Trophoblast cell (in vitro differentiated cells and primary cell): ENCODE data around the gene UHRF1.

ENCODE experiments used
- DNase-seq, 2 donors: peaks; one replicate each; pipeline ENCODE4 v3.0.0-alpha.2; 2016
- H2AFZ ChIP-seq: 2 replicates; pipeline ENCODE4 v1.6.1; 2013; ENCODE audit warnings: low read length, moderate library complexity, mild to moderate bottlenecking; ENCODE audit not compliant: insufficient read depth, poor library complexity
- H2AK5ac ChIP-seq: 2 replicates; pipeline ENCODE4 v1.6.1; 2013; ENCODE audit warnings: mild to moderate bottlenecking, low read length
- H2BK120ac ChIP-seq: 2 replicates; pipeline ENCODE4 v1.6.1; 2013; ENCODE audit warnings: low read length, mild to moderate bottlenecking, moderate library complexity; ENCODE audit not compliant: insufficient read depth, poor library complexity
- H2BK12ac ChIP-seq: 2 replicates; pipeline ENCODE4 v1.6.1; 2013; ENCODE audit warnings: mild to moderate bottlenecking, low read length, moderate library complexity
- H2BK5ac ChIP-seq: 2 replicates; pipeline ENCODE4 v1.6.1; 2013; ENCODE audit warnings: low read length, low read depth, moderate library complexity, mild to moderate bottlenecking; ENCODE audit not compliant: poor library complexity
- H3K14ac ChIP-seq: 2 replicates; pipeline ENCODE4 v1.6.1; 2013; ENCODE audit warnings: mild to moderate bottlenecking, low read length
- H3K18ac ChIP-seq: 2 replicates; pipeline ENCODE4 v1.6.1; 2013; ENCODE audit warnings: mild to moderate bottlenecking, low read length
- H3K23ac ChIP-seq: 2 replicates; pipeline ENCODE4 v1.6.1; 2013; ENCODE audit warnings: low read length
- H3K27ac ChIP-seq: 2 replicates; pipeline ENCODE4 v1.5.1; 2013; ENCODE audit warnings: low read depth, mild to moderate bottlenecking, inconsistent platforms, low read length, moderate library complexity
- H3K27me3 ChIP-seq: 2 replicates; pipeline ENCODE4 v1.6.1; 2013; ENCODE audit warnings: inconsistent platforms, mild to moderate bottlenecking, low read length, moderate library complexity; ENCODE audit not compliant: insufficient read depth
- H3K36me3 ChIP-seq, 2 experiments: 1 replicate in 1 of 2; 2 replicates in 1 of 2; pipeline ENCODE4 v1.6.1; 2013; ENCODE audit warnings: low read length in 2 of 2, mild to moderate bottlenecking in 2 of 2, moderate library complexity in 1 of 2; ENCODE audit not compliant: insufficient read depth in 2 of 2, control insufficient read depth in 1 of 2
- H3K4ac ChIP-seq: 2 replicates; pipeline ENCODE4 v1.6.1; 2013; ENCODE audit warnings: low read depth, mild to moderate bottlenecking, low read length, moderate library complexity
- H3K4me1 ChIP-seq, 2 experiments: 1 replicate in 1 of 2; 2 replicates in 1 of 2; pipeline ENCODE4 v1.6.1; 2013; ENCODE audit warnings: low read length in 2 of 2, mild to moderate bottlenecking in 2 of 2, moderate library complexity in 1 of 2; ENCODE audit not compliant: insufficient read depth in 2 of 2, control insufficient read depth in 1 of 2
- H3K4me2 ChIP-seq: 2 replicates; pipeline ENCODE4 v1.6.1; 2013; ENCODE audit warnings: inconsistent platforms, mild to moderate bottlenecking, low read length, moderate library complexity
- H3K4me3 ChIP-seq: 2 replicates; pipeline ENCODE4 v1.5.1; 2013; ENCODE audit warnings: mild to moderate bottlenecking, low read depth, low read length, inconsistent platforms
- H3K79me1 ChIP-seq: one replicate; pipeline ENCODE4 v1.6.1; 2013; ENCODE audit warnings: low read length
- H3K79me2 ChIP-seq: 2 replicates; pipeline ENCODE4 v1.6.1; 2013; ENCODE audit warnings: low read length, mild to moderate bottlenecking; ENCODE audit not compliant: control insufficient read depth, insufficient read depth, poor library complexity
- H3K9ac ChIP-seq: 2 replicates; pipeline ENCODE4 v1.6.1; 2013; ENCODE audit warnings: mild to moderate bottlenecking, low read length
- H3K9me3 ChIP-seq: 2 replicates; pipeline ENCODE4 v1.6.1; 2013; ENCODE audit warnings: low read depth, mild to moderate bottlenecking, control low read depth, inconsistent platforms, low read length; ENCODE audit not compliant: insufficient read depth
- H4K12ac ChIP-seq: 2 replicates; pipeline ENCODE4 v1.6.1; 2013; ENCODE audit warnings: low read depth, mild to moderate bottlenecking, low read length, moderate library complexity
- H4K8ac ChIP-seq: 2 replicates; pipeline ENCODE4 v1.6.1; 2013; ENCODE audit warnings: low read depth, mild to moderate bottlenecking, low read length, moderate library complexity
- H4K91ac ChIP-seq: one replicate; pipeline ENCODE4 v1.6.1; 2013; ENCODE audit warnings: low read depth, mild to moderate bottlenecking, low read length, moderate library complexity
- WGBS: extraction: QIAGEN DNeasy Blood & Tissue Kit; methylation state at CpG from one replicate; pipeline ENCODE4 v1.1.7; 2013; ENCODE audit warnings: missing lambda C conversion rate; ENCODE audit not compliant: insufficient read length, insufficient coverage; ENCODE audit errors: extremely low coverage; 5-methylcytosine and 5-hydroxymethylcytosine counted together

Gene UHRF1

DNA sequence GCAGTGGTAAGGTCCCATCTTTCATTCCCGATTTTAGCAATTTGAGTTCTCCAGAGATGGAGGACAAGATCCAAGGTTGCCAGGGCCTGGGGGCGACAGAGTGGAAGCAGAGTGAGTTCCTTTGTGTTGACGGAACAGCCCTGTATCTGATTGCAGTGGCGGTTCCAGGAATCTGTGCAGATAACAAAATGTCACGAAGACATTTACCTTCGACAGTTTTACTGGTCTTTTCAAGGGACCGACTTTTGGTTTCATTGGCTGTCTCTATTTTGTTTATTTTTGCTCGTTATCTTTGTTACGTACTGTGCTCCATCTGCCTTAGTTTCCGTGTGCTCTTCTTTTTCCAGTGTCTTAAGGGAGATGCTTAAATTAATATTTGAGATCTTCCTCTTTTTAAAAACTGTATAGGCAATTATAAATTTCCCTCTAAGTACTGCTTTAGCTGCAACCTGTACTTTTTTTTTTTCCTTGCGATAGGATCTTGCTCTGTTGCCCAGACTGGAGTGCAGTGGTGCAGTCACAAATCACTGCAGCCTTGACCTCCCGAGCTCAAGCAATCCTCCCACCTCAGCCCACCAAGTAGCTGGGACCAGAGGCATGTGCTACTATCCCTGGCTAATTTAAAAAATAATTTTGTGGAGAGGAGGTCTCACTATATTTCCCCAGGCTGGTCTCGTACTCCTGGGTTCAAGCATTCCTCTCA, 82.8 kb downstream of the UHRF1 start:
- H3K23ac ChIP-seq, result no peak overlapping the region
- H4K12ac ChIP-seq, result no peak overlapping the region
- H3K79me2 ChIP-seq, result peaks cover 29% of the 10 kb centered on the region
- no peak overlapping the region for H2AK5ac ChIP-seq
- H3K27me3 ChIP-seq, result no peaks in the 10 kb centered on the region
- WGBS, result no CpG with 5 or more reads among the region's 13 CpGs
- H3K4ac ChIP-seq, result peak overlapping the region; percentile 49
- peak overlapping the region; percentile 84 for H2BK120ac ChIP-seq
- H2BK5ac ChIP-seq, result peak overlapping the region; percentile 90
- H3K18ac ChIP-seq, result no peak overlapping the region
- H3K36me3 ChIP-seq, result peaks cover 13 to 14% of the 10 kb centered on the region in 2 experiments
- peak overlapping the region; percentile 70 for H4K91ac ChIP-seq
- H3K79me1 ChIP-seq, result peaks cover 35% of the 10 kb centered on the region
- H3K9me3 ChIP-seq, result no peaks in the 10 kb centered on the region
- no peak overlapping the region for H3K4me3 ChIP-seq
- peak overlapping the region; percentile 74 for H2BK12ac ChIP-seq
- no peak overlapping the region for H3K9ac ChIP-seq
- H3K4me1 ChIP-seq, result peaks cover 24 to 45% of the 10 kb centered on the region in 2 experiments
- H4K8ac ChIP-seq, result peak overlapping the region; percentile 50
- peak overlapping the region; percentile 88 for H3K27ac ChIP-seq
- DNase-seq, result peak; percentile 93 to 98
- H3K4me2 ChIP-seq, result peak overlapping the region; percentile 44
- peak overlapping the region; percentile 75 for H3K14ac ChIP-seq
- no peak overlapping the region for H2AFZ ChIP-seq

DNA sequence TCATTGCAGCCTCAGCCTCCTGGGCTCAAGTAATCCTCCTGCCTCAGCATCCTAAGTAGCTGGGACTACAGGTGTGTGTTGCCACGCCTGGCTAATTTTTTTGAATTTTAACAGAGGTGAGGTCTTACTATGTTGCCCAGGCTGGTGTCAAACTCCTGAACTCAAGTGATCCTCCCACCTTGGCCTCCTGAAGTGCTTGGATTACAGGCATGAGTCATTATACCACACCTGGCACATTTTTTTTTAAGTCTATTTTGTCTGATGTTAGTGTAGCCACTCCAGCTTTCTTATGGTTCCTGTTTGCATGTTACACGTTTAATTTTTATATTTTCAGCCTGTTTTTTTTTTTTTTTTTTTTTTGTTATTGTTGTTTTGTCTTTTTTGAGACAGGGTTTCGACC, 84.4 kb downstream of the UHRF1 start:
- Histone ChIP-seq H3K4me2 (no peak overlapping the region), H4K91ac (no peak overlapping the region), H3K14ac (no peak overlapping the region), H2BK12ac (no peak overlapping the region), H3K4me1 (peaks cover 21 to 34% of the 10 kb centered on the region in 2 experiments), H3K9me3 (peaks cover 4% of the 10 kb centered on the region), H3K18ac (no peak overlapping the region), H3K79me1 (peaks cover 23% of the 10 kb centered on the region), H3K4me3 (no peak overlapping the region), H2AFZ (no peak overlapping the region), H4K8ac (no peak overlapping the region), H2AK5ac (no peak overlapping the region), H3K36me3 (peaks cover 24 to 25% of the 10 kb centered on the region in 2 experiments), H2BK5ac (no peak overlapping the region), H3K4ac (peak overlapping the region; percentile 96), H3K23ac (no peak overlapping the region), H3K27me3 (no peaks in the 10 kb centered on the region), H3K9ac (no peak overlapping the region), H2BK120ac (no peak overlapping the region), H3K27ac (no peak overlapping the region), H3K79me2 (peaks cover 28% of the 10 kb centered on the region), H4K12ac (no peak overlapping the region)
- WGBS, result no CpG with 5 or more reads among the region's 3 CpGs
- peak; percentile 40 to 62 for DNase-seq

- Histone ChIP-seq H3K79me2 (peaks cover 30% of the 10 kb centered on the region), H3K4ac (peak overlapping the region; percentile 82), H3K9ac (no peak overlapping the region), H4K12ac (no peak overlapping the region), H3K36me3 (peaks cover 26 to 27% of the 10 kb centered on the region in 2 experiments), H3K27me3 (no peaks in the 10 kb centered on the region), H3K4me3 (no peak overlapping the region), H4K91ac (no peak overlapping the region), H3K18ac (peak overlapping the region; percentile 29), H2BK12ac (no peak overlapping the region), H3K9me3 (peaks cover 4% of the 10 kb centered on the region), H3K27ac (no peak overlapping the region), H2AK5ac (no peak overlapping the region), H3K14ac (no peak overlapping the region), H2BK5ac (no peak overlapping the region), H2BK120ac (no peak overlapping the region), H3K4me1 (peaks cover 11 to 16% of the 10 kb centered on the region in 2 experiments), H3K4me2 (no peak overlapping the region), H4K8ac (no peak overlapping the region), H3K23ac (no peak overlapping the region), H3K79me1 (peaks cover 7% of the 10 kb centered on the region), H2AFZ (no peak overlapping the region)
- WGBS, result no CpG with 5 or more reads among the region's 5 CpGs
- no peak for DNase-seq
Observed at GRCh38 chr19:4996701-4997100, 87.4 kb downstream of the UHRF1 start.

DNA sequence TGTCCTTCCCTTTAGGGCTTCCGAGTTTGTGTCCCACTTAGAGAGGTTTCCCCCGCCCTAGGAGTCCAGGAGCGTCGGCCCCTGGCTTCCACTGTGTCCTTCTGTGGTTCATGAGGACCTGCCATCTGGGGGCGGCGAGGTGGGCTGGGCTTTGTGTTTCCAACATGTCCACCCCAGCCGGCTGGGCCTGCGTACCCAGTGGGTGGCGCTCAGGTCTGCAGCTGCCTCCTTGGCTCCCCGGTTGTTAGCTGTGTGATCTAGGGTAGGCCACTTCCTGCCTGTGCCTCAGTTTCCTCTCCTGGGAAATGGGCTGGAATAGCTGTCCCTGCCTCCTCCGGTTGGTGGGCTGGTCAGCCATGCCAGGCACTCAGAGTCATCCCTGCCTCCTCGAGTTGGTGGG, 88.0 kb downstream of the UHRF1 start:
- H2AK5ac ChIP-seq, result no peak overlapping the region
- H4K12ac ChIP-seq, result no peak overlapping the region
- peaks cover 30% of the 10 kb centered on the region for H3K79me2 ChIP-seq
- H3K23ac ChIP-seq, result no peak overlapping the region
- no peak overlapping the region for H2BK120ac ChIP-seq
- DNase-seq, result no peak
- H3K27ac ChIP-seq, result no peak overlapping the region
- no peak overlapping the region for H2AFZ ChIP-seq
- no CpG with 5 or more reads among the region's 12 CpGs for WGBS
- H3K14ac ChIP-seq, result no peak overlapping the region
- no peak overlapping the region for H3K4me2 ChIP-seq
- H3K9me3 ChIP-seq, result peaks cover 4% of the 10 kb centered on the region
- no peak overlapping the region for H4K8ac ChIP-seq
- H3K27me3 ChIP-seq, result no peaks in the 10 kb centered on the region
- H2BK5ac ChIP-seq, result no peak overlapping the region
- H3K18ac ChIP-seq, result no peak overlapping the region
- H4K91ac ChIP-seq, result no peak overlapping the region
- H3K36me3 ChIP-seq, result peaks cover 26 to 27% of the 10 kb centered on the region in 2 experiments
- H3K79me1 ChIP-seq, result peaks cover 5% of the 10 kb centered on the region
- no peak overlapping the region for H3K4me3 ChIP-seq
- peak overlapping the region; percentile 68 for H3K4ac ChIP-seq
- no peak overlapping the region for H3K9ac ChIP-seq
- peaks cover 11 to 13% of the 10 kb centered on the region in 2 experiments for H3K4me1 ChIP-seq
- H2BK12ac ChIP-seq, result no peak overlapping the region
